ENCODE results near the gene TMEM117.
A peak's percentile ranks its signal among the peaks of the same experiment; 100 is the strongest.

The TMEM117 gene

GRCh38 chr12:44260581-44260980 lies 424.7 kb downstream of the TMEM117 start:
- no peaks in the 10 kb centered on the region for H3K4me1 ChIP-seq (ENCODE audit: control insufficient read depth in 2 of 2, insufficient read depth in 1 of 2, low read depth in 1 of 2, low read length in 2 of 2)
- no peak overlapping the region for H2BK120ac ChIP-seq (ENCODE audit: low read depth, low read length)
- H3K14ac ChIP-seq (ENCODE audit: low read length), result no peak overlapping the region
- no peak overlapping the region for H2AFZ ChIP-seq (ENCODE audit: low read length)
- no peaks in the 10 kb centered on the region for H3K27me3 ChIP-seq (ENCODE audit: control insufficient read depth in 3 of 3, insufficient read depth in 3 of 3, low read depth in 1 of 3, low read length in 3 of 3)
- no peak overlapping the region for H2BK12ac ChIP-seq (ENCODE audit: low read length)
- H3K18ac ChIP-seq (ENCODE audit: low read length), result no peak overlapping the region
- H3K9me3 ChIP-seq (replicated peaks in 1 of 2; ENCODE audit: control insufficient read depth in 2 of 2, insufficient read depth in 1 of 2, low read depth in 1 of 2, low read length in 2 of 2), result peaks cover 2 to 3% of the 10 kb centered on the region in 2 donors
- no CpG with 5 or more reads among the region's 1 CpG for WGBS, 2 donors (ENCODE audit: extremely low coverage in 2 of 2, insufficient read length in 2 of 2, insufficient replicate concordance in 1 of 2)
- no peak for DNase-seq (ENCODE audit: low spot score)
- no peak overlapping the region for H3K23ac ChIP-seq (ENCODE audit: low read depth, low read length, poor library complexity)
- no peak overlapping the region for H3K4me3 ChIP-seq (ENCODE audit: low read length in 2 of 2)
- no peak overlapping the region for H3K9ac ChIP-seq (ENCODE audit: low read depth, low read length, poor library complexity)
- no peak overlapping the region for H2AK5ac ChIP-seq (ENCODE audit: low read depth, low read length)
- no peak overlapping the region for H4K91ac ChIP-seq (ENCODE audit: low read depth, low read length, poor library complexity)
- H2BK15ac ChIP-seq (ENCODE audit: low read length), result no peak overlapping the region
- H3K27ac ChIP-seq (replicated peaks; ENCODE audit: low read length), result no peak overlapping the region
- H2BK5ac ChIP-seq (ENCODE audit: low read length), result no peak overlapping the region
- no peaks in the 10 kb centered on the region for H3K79me1 ChIP-seq (ENCODE audit: low read depth, low read length)
- no peaks in the 10 kb centered on the region for H3K36me3 ChIP-seq (replicated peaks in 1 of 2; ENCODE audit: control insufficient read depth in 2 of 2, insufficient read depth in 2 of 2, low read length in 2 of 2)
- H3K4me2 ChIP-seq (ENCODE audit: insufficient read depth, low read length, poor library complexity, severe bottlenecking), result no peak overlapping the region
- no peak overlapping the region for H3K4ac ChIP-seq (ENCODE audit: low read length)
- H4K8ac ChIP-seq (ENCODE audit: low read depth, low read length), result no peak overlapping the region

GRCh38 chr12:44285321-44285960 lies 449.6 kb downstream of the TMEM117 start:
- H3K27ac ChIP-seq (replicated peaks; ENCODE audit: low read length), result no peak overlapping the region
- no peak overlapping the region for H3K4me3 ChIP-seq (ENCODE audit: low read length in 2 of 2)
- no peak overlapping the region for H4K8ac ChIP-seq (ENCODE audit: low read depth, low read length)
- H2BK15ac ChIP-seq (ENCODE audit: low read length), result no peak overlapping the region
- WGBS, 2 donors (ENCODE audit: extremely low coverage in 2 of 2, insufficient read length in 2 of 2, insufficient replicate concordance in 1 of 2), result no CpG with 5 or more reads among the region's 3 CpGs
- no peaks in the 10 kb centered on the region for H3K79me1 ChIP-seq (ENCODE audit: low read depth, low read length)
- H3K4me1 ChIP-seq (ENCODE audit: control insufficient read depth in 2 of 2, insufficient read depth in 1 of 2, low read depth in 1 of 2, low read length in 2 of 2), result peaks cover 0 to 4% of the 10 kb centered on the region in 2 donors
- no peak overlapping the region for H2BK12ac ChIP-seq (ENCODE audit: low read length)
- H3K23ac ChIP-seq (ENCODE audit: low read depth, low read length, poor library complexity), result no peak overlapping the region
- H3K9ac ChIP-seq (ENCODE audit: low read depth, low read length, poor library complexity), result no peak overlapping the region
- no peak overlapping the region for H3K14ac ChIP-seq (ENCODE audit: low read length)
- H2BK120ac ChIP-seq (ENCODE audit: low read depth, low read length), result no peak overlapping the region
- peak overlapping the region; percentile 2 for H2AFZ ChIP-seq (ENCODE audit: low read length)
- H2AK5ac ChIP-seq (ENCODE audit: low read depth, low read length), result no peak overlapping the region
- H3K27me3 ChIP-seq (ENCODE audit: control insufficient read depth in 3 of 3, insufficient read depth in 3 of 3, low read depth in 1 of 3, low read length in 3 of 3), result no peaks in the 10 kb centered on the region
- H3K9me3 ChIP-seq (replicated peaks in 1 of 2; ENCODE audit: control insufficient read depth in 2 of 2, insufficient read depth in 1 of 2, low read depth in 1 of 2, low read length in 2 of 2), result peaks cover 0 to 4% of the 10 kb centered on the region in 2 donors
- no peak overlapping the region for H3K4ac ChIP-seq (ENCODE audit: low read length)
- no peak overlapping the region for H3K18ac ChIP-seq (ENCODE audit: low read length)
- H2BK5ac ChIP-seq (ENCODE audit: low read length), result no peak overlapping the region
- DNase-seq (ENCODE audit: low spot score), result no peak
- no peak overlapping the region for H4K91ac ChIP-seq (ENCODE audit: low read depth, low read length, poor library complexity)
- H3K36me3 ChIP-seq (replicated peaks in 1 of 2; ENCODE audit: control insufficient read depth in 2 of 2, insufficient read depth in 2 of 2, low read length in 2 of 2), result no peaks in the 10 kb centered on the region
- no peak overlapping the region for H3K4me2 ChIP-seq (ENCODE audit: insufficient read depth, low read length, poor library complexity, severe bottlenecking)

GRCh38 chr12:44286336-44286735 lies 450.5 kb downstream of the TMEM117 start:
- Histone ChIP-seq H2BK120ac (ENCODE audit: low read depth, low read length) (no peak overlapping the region), H2BK5ac (ENCODE audit: low read length) (no peak overlapping the region), H4K91ac (ENCODE audit: low read depth, low read length, poor library complexity) (no peak overlapping the region), H3K4me3 (ENCODE audit: low read length in 2 of 2) (no peak overlapping the region), H3K23ac (ENCODE audit: low read depth, low read length, poor library complexity) (no peak overlapping the region), H3K36me3 (replicated peaks in 1 of 2; ENCODE audit: control insufficient read depth in 2 of 2, insufficient read depth in 2 of 2, low read length in 2 of 2) (no peaks in the 10 kb centered on the region), H3K4me1 (ENCODE audit: control insufficient read depth in 2 of 2, insufficient read depth in 1 of 2, low read depth in 1 of 2, low read length in 2 of 2) (peaks cover 0 to 4% of the 10 kb centered on the region in 2 donors), H3K4ac (ENCODE audit: low read length) (no peak overlapping the region), H3K27me3 (ENCODE audit: control insufficient read depth in 3 of 3, insufficient read depth in 3 of 3, low read depth in 1 of 3, low read length in 3 of 3) (no peaks in the 10 kb centered on the region), H3K4me2 (ENCODE audit: insufficient read depth, low read length, poor library complexity, severe bottlenecking) (no peak overlapping the region), H2AFZ (ENCODE audit: low read length) (no peak overlapping the region), H3K79me1 (ENCODE audit: low read depth, low read length) (no peaks in the 10 kb centered on the region), H3K9me3 (replicated peaks in 1 of 2; ENCODE audit: control insufficient read depth in 2 of 2, insufficient read depth in 1 of 2, low read depth in 1 of 2, low read length in 2 of 2) (peaks cover 0 to 7% of the 10 kb centered on the region in 2 donors), H2BK15ac (ENCODE audit: low read length) (no peak overlapping the region), H3K18ac (ENCODE audit: low read length) (no peak overlapping the region), H3K9ac (ENCODE audit: low read depth, low read length, poor library complexity) (no peak overlapping the region), H2AK5ac (ENCODE audit: low read depth, low read length) (no peak overlapping the region), H3K27ac (replicated peaks; ENCODE audit: low read length) (no peak overlapping the region), H4K8ac (ENCODE audit: low read depth, low read length) (no peak overlapping the region), H3K14ac (ENCODE audit: low read length) (no peak overlapping the region), H2BK12ac (ENCODE audit: low read length) (no peak overlapping the region)
- WGBS, 2 donors (ENCODE audit: extremely low coverage in 2 of 2, insufficient read length in 2 of 2, insufficient replicate concordance in 1 of 2), result no CpG with 5 or more reads among the region's 2 CpGs
- no peak for DNase-seq (ENCODE audit: low spot score)

GRCh38 chr12:44286821-44287505 lies 451.1 kb downstream of the TMEM117 start:
- Histone ChIP-seq H3K27me3 (ENCODE audit: control insufficient read depth in 3 of 3, insufficient read depth in 3 of 3, low read depth in 1 of 3, low read length in 3 of 3) (no peaks in the 10 kb centered on the region), H2BK12ac (ENCODE audit: low read length) (no peak overlapping the region), H3K4me3 (ENCODE audit: low read length in 2 of 2) (no peak overlapping the region), H3K4ac (ENCODE audit: low read length) (no peak overlapping the region), H3K27ac (replicated peaks; ENCODE audit: low read length) (no peak overlapping the region), H2BK5ac (ENCODE audit: low read length) (no peak overlapping the region), H3K14ac (ENCODE audit: low read length) (no peak overlapping the region), H4K8ac (ENCODE audit: low read depth, low read length) (no peak overlapping the region), H3K4me2 (ENCODE audit: insufficient read depth, low read length, poor library complexity, severe bottlenecking) (no peak overlapping the region), H2BK120ac (ENCODE audit: low read depth, low read length) (no peak overlapping the region), H3K79me1 (ENCODE audit: low read depth, low read length) (no peaks in the 10 kb centered on the region), H3K18ac (ENCODE audit: low read length) (no peak overlapping the region), H3K36me3 (replicated peaks in 1 of 2; ENCODE audit: control insufficient read depth in 2 of 2, insufficient read depth in 2 of 2, low read length in 2 of 2) (no peaks in the 10 kb centered on the region), H2BK15ac (ENCODE audit: low read length) (no peak overlapping the region), H2AK5ac (ENCODE audit: low read depth, low read length) (no peak overlapping the region), H2AFZ (ENCODE audit: low read length) (peak overlapping the region; percentile 65), H3K9ac (ENCODE audit: low read depth, low read length, poor library complexity) (no peak overlapping the region), H4K91ac (ENCODE audit: low read depth, low read length, poor library complexity) (no peak overlapping the region), H3K23ac (ENCODE audit: low read depth, low read length, poor library complexity) (no peak overlapping the region), H3K9me3 (replicated peaks in 1 of 2; ENCODE audit: control insufficient read depth in 2 of 2, insufficient read depth in 1 of 2, low read depth in 1 of 2, low read length in 2 of 2) (peaks cover 0 to 7% of the 10 kb centered on the region in 2 donors), H3K4me1 (ENCODE audit: control insufficient read depth in 2 of 2, insufficient read depth in 1 of 2, low read depth in 1 of 2, low read length in 2 of 2) (peaks cover 0 to 4% of the 10 kb centered on the region in 2 donors)
- DNase-seq (ENCODE audit: low spot score), result no peak
- WGBS, 2 donors (ENCODE audit: extremely low coverage in 2 of 2, insufficient read length in 2 of 2, insufficient replicate concordance in 1 of 2), result no CpG with 5 or more reads among the region's 2 CpGs
